HG03103 (cell line): ENCODE measurements around the gene TSEN34.
"Not testable (repeated sequence)": the region's sequence is repeated elsewhere in the genome, so short reads cannot be mapped to it uniquely, and the experiment has no call there.

Source experiments
- ATAC-seq: cut with Tn5 transposase; IDR thresholded peaks from one replicate; pipeline ENCODE4 v1.9.1; 2021; ENCODE audit warnings: low read depth; ENCODE audit not compliant: unreplicated experiment

The TSEN34 gene

GRCh38 chr19:54229146-54229545, 38.0 kb downstream of the TSEN34 start:
- no peak for ATAC-seq

GRCh38 chr19:54230031-54230430, 38.9 kb downstream of the TSEN34 start:
- ATAC-seq, result no peak

GRCh38 chr19:54231077-54231931, 40.2 kb downstream of the TSEN34 start:
- no peak for ATAC-seq

- ATAC-seq, result no peak
Measured at GRCh38 chr19:54233941-54234340, 42.8 kb downstream of the TSEN34 start.

- ATAC-seq, result not testable (repeated sequence)
Measured at GRCh38 chr19:54239491-54240371, 48.6 kb downstream of the TSEN34 start.

GRCh38 chr19:54240372-54241336, 49.5 kb downstream of the TSEN34 start:
- not testable (repeated sequence) for ATAC-seq

GRCh38 chr19:54242234-54242633, 51.1 kb downstream of the TSEN34 start:
- ATAC-seq, result not testable (repeated sequence)

GRCh38 chr19:54242646-54243045, 51.5 kb downstream of the TSEN34 start, which contains the start of gene LILRA6:
LILRA6 (minus strand) TSS chr19:54242790.
- not testable (repeated sequence) for ATAC-seq

- ATAC-seq, result not testable (repeated sequence)
Measured at GRCh38 chr19:54243809-54244208, 52.7 kb downstream of the TSEN34 start.
